CD4-positive, alpha-beta T cell treated with Interleukin-4 for 1 hour (primary cell): ENCODE data around the gene PARP11.
A peak's percentile ranks its signal among the peaks of the same experiment; 100 is the strongest.
"Not testable (repeated sequence)": the region's sequence is repeated elsewhere in the genome, so short reads cannot be mapped to it uniquely, and the experiment has no call there.

Experiments used
- DNase-seq, 2 donors: peaks; one replicate each; pipeline ENCODE4 v3.0.0-alpha.2; 2020 to 2022

The PARP11 gene

GRCh38 chr12:3882896-3883564 is 9.8 kb upstream of the PARP11 start:
- DNase-seq = peak in 1 of 2 donors; percentile 50

GRCh38 chr12:3882406-3882805 is 9.2 kb upstream of the PARP11 start:
- DNase-seq = no peak

GRCh38 chr12:3881281-3881950 is 8.2 kb upstream of the PARP11 start:
- DNase-seq = no peak

- no peak for DNase-seq
Measured at GRCh38 chr12:3879846-3880245, 6.6 kb upstream of the PARP11 start.

- DNase-seq = peak in 1 of 2 donors; percentile 43
Measured at GRCh38 chr12:3871356-3871755, 1.8 kb downstream of the PARP11 start.

GRCh38 chr12:3869865-3870264 is 3.3 kb downstream of the PARP11 start:
- peak in 1 of 2 donors; percentile 72 for DNase-seq

- DNase-seq = no peak
Measured at GRCh38 chr12:3869433-3869832, 3.8 kb downstream of the PARP11 start.

GRCh38 chr12:3863756-3864155 is 9.4 kb downstream of the PARP11 start:
- DNase-seq = no peak

- no peak for DNase-seq
Measured at GRCh38 chr12:3842517-3842916, 30.7 kb downstream of the PARP11 start.

GRCh38 chr12:3841783-3842182 is 31.4 kb downstream of the PARP11 start:
- no peak for DNase-seq

GRCh38 chr12:3840833-3841232 is 32.4 kb downstream of the PARP11 start:
- not testable (repeated sequence) for DNase-seq

- not testable (repeated sequence) for DNase-seq
Measured at GRCh38 chr12:3839745-3840144, 33.5 kb downstream of the PARP11 start.

- peak in 1 of 2 donors; percentile 15 for DNase-seq
Measured at GRCh38 chr12:3838701-3839548, 34.3 kb downstream of the PARP11 start.

- no peak for DNase-seq
Measured at GRCh38 chr12:3838076-3838475, 35.1 kb downstream of the PARP11 start.

GRCh38 chr12:3837049-3837448 is 36.1 kb downstream of the PARP11 start:
- no peak for DNase-seq

- DNase-seq = no peak
Measured at GRCh38 chr12:3836641-3837040, 36.6 kb downstream of the PARP11 start.

- no peak for DNase-seq
Measured at GRCh38 chr12:3835914-3836313, 37.3 kb downstream of the PARP11 start.

- DNase-seq = no peak
Measured at GRCh38 chr12:3834774-3835173, 38.4 kb downstream of the PARP11 start.

GRCh38 chr12:3833670-3834310 is 39.4 kb downstream of the PARP11 start:
- DNase-seq = no peak

- no peak for DNase-seq
Measured at GRCh38 chr12:3832738-3833137, 40.5 kb downstream of the PARP11 start.

GRCh38 chr12:3828888-3829287 is 44.3 kb downstream of the PARP11 start:
- no peak for DNase-seq

GRCh38 chr12:3827301-3828000 is 45.7 kb downstream of the PARP11 start:
- no peak for DNase-seq

- no peak for DNase-seq
Measured at GRCh38 chr12:3821441-3821840, 51.8 kb downstream of the PARP11 start.
